Kidney (tissue), 22 donors: Measurements from ENCODE around the gene PRAME. TPM values are rescaled to one million over a fixed set of nuclear protein-coding genes. Genes with fewer than 3 reads are reported as not detected.
A peak's percentile ranks its signal among the peaks of the same experiment; 100 is the strongest.
"Not testable (repeated sequence)": the region's sequence is repeated elsewhere in the genome, so short reads cannot be mapped to it uniquely, and the experiment has no call there.

Experiments
- DNase-seq, 5 donors: peaks; one replicate each; pipeline ENCODE4 v3.0.0-alpha.2; 2013 to 2020
- FAIRE-seq: peaks from 2 replicates; lab custom pipeline; 2012; peaks lifted over from hg19 to GRCh38; lab: Jason Lieb, UNC
- H3K27ac ChIP-seq, 2 donors: one replicate each; pipeline ENCODE4 v1.7.0; 2013; ENCODE audit warnings: low read depth in 2 of 2, low read length in 2 of 2, inconsistent platforms in 1 of 2
- H3K27me3 ChIP-seq: one replicate; pipeline ENCODE4 v1.7.1; 2013; ENCODE audit warnings: low read length, inconsistent platforms; ENCODE audit not compliant: control insufficient read depth, insufficient read depth
- H3K36me3 ChIP-seq, 3 donors: one replicate each; pipeline versions ENCODE4 v1.7.0 to v1.7.1; 2013; ENCODE audit warnings: low read length in 3 of 3, control low read depth in 1 of 3, inconsistent platforms in 1 of 3; ENCODE audit not compliant: insufficient read depth in 3 of 3, control insufficient read depth in 2 of 3
- H3K4me1 ChIP-seq, 3 donors: one replicate each; pipeline versions ENCODE4 v1.7.0 to v1.7.1; 2013; ENCODE audit warnings: low read length in 3 of 3, inconsistent platforms in 1 of 3, low read depth in 1 of 3; ENCODE audit not compliant: control insufficient read depth in 2 of 3, insufficient read depth in 2 of 3
- H3K4me3 ChIP-seq, 3 donors: one replicate each; pipeline versions ENCODE4 v1.7.0 to v1.8.1; 2013; ENCODE audit warnings: low read length in 3 of 3, control low read depth in 1 of 3, inconsistent platforms in 1 of 3
- H3K9ac ChIP-seq, 3 donors: one replicate each; pipeline versions ENCODE4 v1.7.0 to v1.7.1; 2013; ENCODE audit warnings: low read length in 3 of 3, control low read depth in 1 of 3, inconsistent platforms in 1 of 3
- H3K9me3 ChIP-seq, 3 donors: one replicate each; pipeline versions ENCODE4 v1.7.0 to v1.7.1; 2013; ENCODE audit warnings: low read length in 3 of 3, control low read depth in 1 of 3, inconsistent platforms in 1 of 3; ENCODE audit not compliant: control insufficient read depth in 2 of 3, insufficient read depth in 1 of 3
- CTCF ChIP-seq: IDR thresholded peaks from 3 replicates; pipeline ENCODE4 v1.5.1; 2012; ENCODE audit warnings: mild to moderate bottlenecking, moderate library complexity, borderline replicate concordance; ENCODE audit not compliant: insufficient read depth; ENCODE audit errors: extremely low read depth
- intact Hi-C: fragments of 100-400 bp; cut with DNase I; formaldehyde crosslinking; loops from one replicate; pipeline ENCODE4 v1.11.1; 2022
- long read RNA-seq, 10 donors: library from polyadenylated mRNA in 1 of 10; unstranded in 1 of 10; transcript quantifications; one replicate each; pipeline ENCODE4 v2.0.0 and lab custom pipeline, GENCODE V29; 2021 to 2026
- polyA plus RNA-seq: library from polyadenylated mRNA; stranded (reverse); fragments of 350-450 nt; fragmentation: Illumina TruSeq; extraction: RNeasy Lipid Tissue Mini Kit (QIAGEN cat#74804); gene quantifications from one replicate; pipeline ENCODE4 v1.2.3, GENCODE V29; 2014; ENCODE audit warnings: low read depth, low replicate concordance; ENCODE audit not compliant: insufficient read depth
- total RNA-seq: library from RNA; stranded (reverse); fragmentation: NEBNext Ultra II Directional; extraction: Animal tissue kit (Norgen Biotek cat#: 25700); gene quantifications from one replicate; pipeline ENCODE4 v1.2.1, GENCODE V29; 2021
- donor health status: control.
- donor health status: control.
- donor health status: control.
- donor health status: control.
- donor health status: control.
- donor health status: DM: yes; HTN: yes; CAD: no.
- donor health status: Normal renal cell carcinoma (clear cell type).

Gene PRAME
- 1.7 TPM for total RNA-seq
- polyA plus RNA-seq, result 4.0 TPM
- long read RNA-seq, donor 1, result 0 reads
- long read RNA-seq, donor 2, result 0 reads
- long read RNA-seq, donor 3, result 0 reads
- long read RNA-seq, donor 4, partial matches to known transcripts, result 0 of 1 reads
- long read RNA-seq, donor 4, other reads (novel, unspliced or antisense), result 0 of 1 reads
- long read RNA-seq, donor 5, result 0 reads
- long read RNA-seq, donor 6, result 0 reads
- long read RNA-seq, donor 7, partial matches to known transcripts, result 0 of 3 reads
- long read RNA-seq, donor 7, other reads (novel, unspliced or antisense), result 1 of 3 reads
- long read RNA-seq, donor 8, result 0 reads
- long read RNA-seq, donor 9, result 0 reads
- long read RNA-seq, donor 10, result 0 reads

GRCh38 chr22:22558972-22559603 is at the start of gene PRAME:
TSS of gene PRAME (minus strand) at chr22:22559265. CDS start at chr22:22556832, 2,433 bp downstream.
- intact Hi-C loops, result no loop called here
- FAIRE-seq, result no peak
- H3K36me3 ChIP-seq, result no peaks in the 10 kb centered on the region
- H3K9ac ChIP-seq, result no peak within 1 kb of the TSS
- H3K27ac ChIP-seq, result no peak within 1 kb of the TSS
- no peaks in the 10 kb centered on the region for H3K27me3 ChIP-seq
- no peak within 1 kb of the TSS for H3K4me3 ChIP-seq
- H3K4me1 ChIP-seq, result no peaks in the 10 kb centered on the region
- peak; percentile 41 for TF ChIP-seq CTCF
- H3K9me3 ChIP-seq, result no peaks in the 10 kb centered on the region
- DNase-seq, result peak in 4 of 5 donors; percentile 59 to 77 (median 72)

DNA sequence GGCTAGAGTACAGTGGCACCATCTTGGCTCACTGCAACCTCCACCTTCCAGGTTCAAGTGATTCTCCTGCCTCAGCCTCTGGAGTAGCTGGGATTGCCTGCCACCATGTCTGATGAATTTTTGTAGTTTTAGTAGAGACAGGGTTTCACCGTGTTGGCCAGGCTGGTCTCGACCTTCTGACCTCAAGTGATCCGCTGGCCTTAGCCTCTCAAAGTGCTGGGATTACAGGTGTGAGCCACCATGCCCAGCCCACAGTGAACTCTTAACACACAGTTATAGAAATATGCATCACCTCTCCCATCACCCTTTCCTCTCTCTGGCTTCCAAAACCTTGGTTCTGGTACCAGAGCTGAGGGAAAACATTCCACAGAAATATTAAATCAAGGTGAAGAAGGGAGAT is 49.0 kb upstream of the PRAME start:
- H3K27me3 ChIP-seq, H3K27ac ChIP-seq, DNase-seq, H3K4me1 ChIP-seq, H3K9me3 ChIP-seq, H3K4me3 ChIP-seq, H3K9ac ChIP-seq, intact Hi-C loops, FAIRE-seq, H3K36me3 ChIP-seq: not testable (repeated sequence)

DNA sequence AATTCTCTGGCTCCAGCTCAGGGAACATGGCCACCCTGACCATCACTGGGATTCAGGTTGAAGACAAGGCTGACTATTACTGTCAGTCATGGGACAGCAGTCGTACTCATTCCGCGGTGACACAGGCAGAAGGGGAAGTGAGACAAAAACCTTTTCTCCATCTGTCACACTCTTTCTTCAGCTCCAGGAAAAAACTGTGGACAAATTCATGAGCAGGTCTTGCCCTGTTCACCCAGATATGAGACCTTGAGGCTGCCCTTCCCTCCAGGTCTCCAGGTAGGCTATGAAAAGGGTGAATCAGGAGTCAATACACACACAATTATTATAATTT is 46.0 kb upstream of the PRAME start:
- H3K27ac ChIP-seq, result no peak overlapping the region
- no peaks in the 10 kb centered on the region for H3K4me1 ChIP-seq
- no peaks in the 10 kb centered on the region for H3K27me3 ChIP-seq
- H3K4me3 ChIP-seq, result no peak overlapping the region
- intact Hi-C loops, result no loop called here
- H3K36me3 ChIP-seq, result no peaks in the 10 kb centered on the region
- no peak for TF ChIP-seq CTCF
- DNase-seq (no peak), FAIRE-seq (no peak)
- no peaks in the 10 kb centered on the region for H3K9me3 ChIP-seq
- H3K9ac ChIP-seq, result no peak overlapping the region

DNA sequence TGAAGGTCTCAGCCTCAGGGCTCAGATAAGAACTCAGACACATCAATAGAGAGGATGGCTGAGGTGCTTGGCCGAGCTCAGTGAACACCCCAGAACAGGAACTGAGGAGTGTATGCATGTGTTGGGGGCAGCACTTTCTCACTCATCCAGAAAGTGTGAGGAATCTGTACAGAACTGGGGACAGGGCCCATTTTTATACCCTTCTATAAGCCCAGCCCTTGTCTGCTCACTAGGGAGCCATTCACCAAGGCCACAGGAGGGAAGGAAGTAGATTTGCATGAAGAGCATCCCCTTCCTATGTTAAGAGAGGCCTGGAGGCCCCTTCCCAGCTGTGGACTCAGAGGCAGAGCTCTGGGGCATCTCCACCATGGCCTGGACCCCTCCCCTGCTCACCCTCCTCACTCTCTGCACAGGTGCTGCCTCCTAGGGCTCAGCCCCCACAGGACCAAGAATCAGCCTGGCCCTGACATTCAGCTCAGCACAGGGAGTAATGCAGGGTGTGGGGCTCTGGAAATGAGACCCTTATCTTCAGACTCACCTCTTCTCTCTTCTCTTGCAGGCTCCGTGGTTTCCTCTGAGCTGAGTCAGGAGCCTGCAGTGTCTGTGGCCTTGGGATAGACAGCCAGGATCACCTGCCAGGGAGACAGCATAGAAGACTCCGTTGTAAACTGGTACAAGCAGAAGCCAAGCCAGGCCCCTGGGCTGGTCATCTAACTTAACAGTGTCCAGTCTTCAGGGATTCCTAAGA is 45.4 kb upstream of the PRAME start:
- no peaks in the 10 kb centered on the region for H3K27me3 ChIP-seq
- no peak overlapping the region for H3K4me3 ChIP-seq
- DNase-seq (no peak), FAIRE-seq (no peak)
- no peak overlapping the region for H3K27ac ChIP-seq
- intact Hi-C loops, result no loop called here
- H3K9me3 ChIP-seq, result no peaks in the 10 kb centered on the region
- TF ChIP-seq CTCF, result no peak
- no peaks in the 10 kb centered on the region for H3K36me3 ChIP-seq
- no peaks in the 10 kb centered on the region for H3K4me1 ChIP-seq
- H3K9ac ChIP-seq, result no peak overlapping the region
